NCI-H2081 treated with DMSO at 0.1 percent for 48 hours (cell line): ENCODE results near the gene SORBS2.
"Not testable (repeated sequence)": the region's sequence is repeated elsewhere in the genome, so short reads cannot be mapped to it uniquely, and the experiment has no call there.

ENCODE experiments used
- DNase-seq: peaks from one replicate; lab custom pipeline; 2025; lab: John Stamatoyannopoulos, UW

SORBS2 gene

DNA sequence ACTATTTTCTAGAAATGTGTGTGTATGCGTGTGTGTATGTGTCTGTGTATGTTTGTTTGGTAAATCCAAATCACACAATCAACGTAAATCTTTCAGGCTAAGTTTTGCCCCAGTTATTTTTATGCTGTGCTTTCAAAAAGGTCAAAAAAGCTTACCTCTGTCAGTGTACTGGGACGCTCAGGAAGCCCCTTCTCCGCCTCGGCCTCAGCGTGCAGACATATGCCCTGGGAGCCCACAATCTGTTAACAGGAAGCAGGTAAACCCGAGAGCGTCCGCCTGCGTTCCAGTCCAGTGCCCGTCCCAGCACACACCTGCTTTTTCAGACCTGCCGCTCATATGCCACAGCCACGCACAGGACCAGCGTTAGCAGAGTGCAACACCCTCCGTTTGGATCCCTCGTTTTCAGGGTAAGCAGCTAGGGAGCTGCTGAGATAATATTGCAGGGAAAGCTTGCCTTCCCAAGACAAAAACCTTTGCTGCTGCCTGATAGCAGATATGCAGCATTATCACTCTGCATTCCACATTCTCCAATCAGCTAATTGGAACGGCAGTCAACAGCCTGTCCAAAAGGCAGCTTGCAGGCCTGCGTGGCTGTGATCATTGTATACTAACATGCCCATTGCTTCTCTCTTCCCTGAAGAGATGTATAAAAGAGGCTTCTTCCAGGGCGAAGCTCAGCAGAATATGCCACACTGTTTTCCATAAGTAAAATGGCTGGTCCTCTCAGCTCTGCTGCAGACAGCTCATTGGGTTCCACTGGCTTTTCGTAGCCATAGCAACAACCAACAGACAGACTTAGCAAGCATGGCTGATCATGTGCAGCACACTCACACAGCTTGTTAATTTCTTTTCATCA is at the start of gene SORBS2:
TSS of gene SORBS2 (minus strand) at position 686 of the 856 bp plus-strand sequence. CDS start 121,623 bp downstream, outside the sequence.
- DNase-seq, result peak; percentile 33

DNA sequence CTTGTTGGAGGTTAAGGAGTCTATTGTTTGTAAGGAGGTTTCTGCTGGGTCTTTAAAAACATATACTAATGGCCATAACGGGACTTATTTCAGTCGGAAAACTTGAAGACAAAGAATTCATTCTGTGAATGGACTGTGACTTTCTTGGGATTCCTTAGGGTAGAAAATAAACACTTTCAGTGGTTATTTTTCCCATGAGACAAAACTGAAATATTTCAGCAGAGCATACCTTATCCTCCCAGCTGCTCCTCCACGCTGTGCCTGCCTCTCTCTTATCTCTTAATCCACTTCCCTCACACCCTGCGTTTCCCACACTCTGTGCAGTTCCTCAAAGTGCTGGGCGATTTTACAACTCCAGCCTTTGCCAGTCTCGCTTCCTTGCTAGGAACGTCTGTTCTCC is 47.1 kb upstream of the SORBS2 start:
- DNase-seq, result no peak

GRCh38 chr4:185857561-185857960 is 45.6 kb upstream of the SORBS2 start:
- DNase-seq, result not testable (repeated sequence)

GRCh38 chr4:185853841-185854240 is 41.8 kb upstream of the SORBS2 start:
- DNase-seq, result no peak

DNA sequence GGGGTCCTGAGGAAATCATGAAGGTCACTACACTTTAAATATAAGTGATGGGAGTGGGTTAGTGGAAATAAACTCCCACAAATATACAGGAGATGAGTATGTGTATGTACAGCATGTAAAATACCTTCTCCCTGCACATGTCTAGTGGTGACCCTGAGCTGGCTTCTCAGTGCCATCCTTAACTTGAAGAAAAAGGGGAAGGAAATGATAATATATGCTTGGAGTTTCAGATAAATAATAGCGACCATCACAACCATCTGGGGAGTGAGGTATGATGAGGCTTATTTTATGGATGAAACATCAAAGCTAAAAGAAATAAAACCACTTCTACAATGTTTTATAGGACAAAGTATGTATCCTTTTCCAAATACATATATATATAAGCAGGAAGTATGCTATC is 41.0 kb upstream of the SORBS2 start:
- no peak for DNase-seq

GRCh38 chr4:185849664-185850550 is 37.9 kb upstream of the SORBS2 start:
- DNase-seq, result no peak

DNA sequence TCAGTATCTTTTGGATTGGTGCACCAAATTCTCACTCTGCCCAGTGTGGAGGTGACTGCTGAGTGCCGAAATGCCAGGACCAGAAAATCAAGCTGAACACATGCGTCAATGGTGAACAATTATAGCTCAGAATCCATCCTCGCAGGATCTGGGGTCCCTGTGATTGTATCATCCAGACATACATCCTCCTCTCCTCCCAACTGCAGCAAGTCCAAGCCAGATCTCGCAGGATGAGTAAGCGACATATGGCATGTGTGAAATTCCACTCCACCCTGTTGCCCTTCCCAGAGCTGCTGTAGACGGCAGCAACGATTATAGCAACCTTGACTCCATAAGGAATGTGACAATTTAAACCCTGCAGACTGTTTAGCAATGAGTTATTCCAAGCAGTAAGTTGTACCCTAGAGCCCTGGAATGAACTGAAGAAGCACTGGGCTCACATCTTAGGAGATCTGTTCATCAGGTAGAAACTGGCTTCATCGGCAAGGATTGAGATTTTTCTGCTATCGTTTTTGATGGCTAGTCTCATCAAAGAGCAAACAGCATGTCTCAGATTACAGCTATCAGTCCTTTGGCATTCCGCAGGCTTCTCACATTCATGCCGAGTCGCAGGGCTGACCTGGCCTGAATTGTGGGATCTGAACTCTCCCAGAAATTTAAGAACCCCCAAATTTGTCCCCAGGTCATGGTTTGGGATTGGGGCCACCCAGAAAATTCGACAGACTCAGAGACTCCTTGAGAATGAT is 35.5 kb upstream of the SORBS2 start:
- DNase-seq, result no peak

DNA sequence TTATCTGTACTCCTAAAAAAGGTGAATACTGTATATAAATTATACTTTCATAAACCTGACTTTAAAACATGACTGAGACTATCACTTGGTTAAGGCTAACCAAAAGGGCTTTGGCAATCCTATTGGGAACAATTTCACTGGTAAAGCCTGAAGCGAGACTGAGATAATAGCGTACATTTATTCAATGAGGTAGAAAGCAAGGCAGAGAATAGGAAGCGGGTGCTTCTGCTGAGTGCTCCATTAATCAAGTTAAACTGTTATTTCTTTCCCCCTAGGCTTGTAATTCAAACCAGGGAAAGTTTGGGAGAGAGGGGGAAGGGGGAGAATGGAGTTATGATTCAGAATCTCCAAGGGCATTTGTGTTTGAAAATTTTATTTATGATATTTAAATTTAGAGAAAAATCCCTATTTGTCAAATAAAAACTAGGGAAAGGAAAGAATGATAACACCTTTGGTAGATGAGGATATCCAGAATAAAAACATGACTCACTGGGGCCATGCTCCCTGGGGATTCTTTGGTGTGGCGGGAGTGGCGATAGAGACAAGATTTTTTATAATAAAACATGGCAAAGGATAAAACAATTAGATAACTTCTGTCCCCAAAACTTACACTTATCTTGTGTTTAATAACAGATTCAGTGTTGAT is 34.6 kb upstream of the SORBS2 start:
- DNase-seq, result no peak

GRCh38 chr4:185845966-185846365 is 34.0 kb upstream of the SORBS2 start:
- DNase-seq, result no peak

GRCh38 chr4:185841451-185841850 is 29.5 kb upstream of the SORBS2 start:
- DNase-seq, result no peak

DNA sequence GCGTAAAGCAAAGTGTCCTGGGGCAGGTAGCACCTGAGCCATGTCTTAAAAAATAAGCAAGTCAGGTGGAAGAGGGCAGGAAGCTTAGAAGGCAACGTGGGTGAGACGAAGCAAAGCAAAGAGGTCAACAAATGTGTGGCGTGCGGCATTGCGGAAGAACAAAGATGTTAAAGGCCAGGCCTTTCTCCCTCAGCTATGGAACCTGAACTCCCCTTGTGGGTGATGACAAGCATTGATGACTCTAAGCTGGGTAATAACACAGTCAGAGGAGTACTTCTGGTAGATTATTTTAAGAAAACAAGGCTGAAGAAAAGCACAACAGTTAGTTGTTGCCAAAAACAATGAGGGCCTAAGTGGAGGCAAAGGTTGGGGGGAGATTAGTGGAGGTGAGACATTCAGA is 29.0 kb upstream of the SORBS2 start:
- DNase-seq, result no peak

- DNase-seq, result no peak
These were observed 28.2 kb upstream of the SORBS2 start for GRCh38 chr4:185840201-185840600.

- no peak for DNase-seq
These were observed 27.8 kb upstream of the SORBS2 start for GRCh38 chr4:185839770-185840169.

DNA sequence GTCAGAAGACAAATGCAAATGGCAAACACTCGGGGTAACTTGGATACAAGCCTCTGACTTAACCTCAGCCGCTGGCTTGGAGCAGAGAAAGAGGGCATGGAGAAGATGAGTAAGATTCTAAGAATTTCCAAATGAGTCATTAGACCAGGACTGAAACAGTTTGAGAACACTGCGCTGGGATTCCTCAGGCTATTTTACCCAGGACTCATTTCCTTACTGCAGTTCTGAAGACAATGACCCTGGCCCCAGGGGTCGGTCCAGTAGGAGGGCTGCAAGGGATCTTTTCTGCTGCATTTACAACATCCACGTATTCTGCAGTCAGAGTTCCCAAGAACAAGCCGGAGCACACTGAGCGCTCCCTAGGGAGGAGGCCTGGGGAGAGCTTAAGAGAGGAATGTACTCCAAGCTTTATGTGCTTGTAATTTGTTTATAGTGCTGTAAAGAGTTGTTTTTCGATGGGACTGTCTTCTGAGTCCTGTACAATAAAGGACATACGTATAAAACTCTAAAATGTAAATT is 27.3 kb upstream of the SORBS2 start:
- DNase-seq, result no peak

- DNase-seq, result no peak
These were observed 26.7 kb upstream of the SORBS2 start for GRCh38 chr4:185838514-185839193.

DNA sequence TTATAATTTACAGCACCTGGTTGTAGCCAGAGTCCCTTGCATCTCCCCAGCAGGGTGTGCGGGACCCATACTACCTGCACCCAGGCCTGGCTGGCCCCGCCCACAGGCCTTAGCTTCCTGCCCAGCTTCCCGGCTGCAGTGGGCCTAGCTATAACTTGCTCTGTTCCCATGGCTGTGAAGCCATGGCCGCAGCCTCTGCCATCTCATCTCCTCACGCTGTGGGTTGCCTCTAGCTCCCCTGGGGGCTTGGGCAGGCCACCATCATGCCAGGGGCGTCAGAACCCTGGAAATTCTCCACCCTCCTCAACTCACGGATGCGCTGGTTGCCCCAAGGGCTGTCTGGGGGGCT is 26.1 kb upstream of the SORBS2 start:
- DNase-seq, result no peak

DNA sequence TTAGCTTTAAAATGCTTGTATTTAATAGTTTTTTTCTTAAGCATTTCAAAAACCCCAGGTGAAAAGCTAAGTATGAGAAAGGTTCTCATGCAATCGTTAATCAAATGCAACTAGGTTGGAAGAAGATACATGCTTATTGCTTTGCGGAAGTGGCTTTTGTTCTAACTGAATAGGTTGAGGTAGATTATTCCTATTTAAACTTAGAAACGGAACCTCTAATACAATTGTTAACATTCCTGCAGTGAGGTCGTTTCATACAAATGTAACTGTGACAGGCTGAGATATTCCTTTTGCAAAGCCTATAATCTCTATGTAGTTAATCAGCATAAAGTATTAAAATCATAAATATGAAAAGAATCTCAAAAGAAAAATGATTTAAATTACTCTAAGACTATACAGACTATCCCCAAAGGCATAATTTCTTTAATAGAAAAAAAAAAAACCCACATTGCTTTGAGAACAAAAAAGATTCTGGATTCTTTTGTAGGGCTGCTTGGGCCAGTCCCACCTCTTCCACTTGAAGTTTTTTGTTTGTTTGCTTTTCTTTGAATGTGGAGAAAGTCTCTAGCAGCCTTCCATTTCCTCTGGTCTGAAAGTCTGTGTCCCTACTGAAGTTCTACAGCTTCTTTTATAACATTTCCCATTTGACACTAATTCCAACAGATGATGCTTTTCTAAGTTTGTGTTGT is 25.6 kb upstream of the SORBS2 start:
- no peak for DNase-seq

DNA sequence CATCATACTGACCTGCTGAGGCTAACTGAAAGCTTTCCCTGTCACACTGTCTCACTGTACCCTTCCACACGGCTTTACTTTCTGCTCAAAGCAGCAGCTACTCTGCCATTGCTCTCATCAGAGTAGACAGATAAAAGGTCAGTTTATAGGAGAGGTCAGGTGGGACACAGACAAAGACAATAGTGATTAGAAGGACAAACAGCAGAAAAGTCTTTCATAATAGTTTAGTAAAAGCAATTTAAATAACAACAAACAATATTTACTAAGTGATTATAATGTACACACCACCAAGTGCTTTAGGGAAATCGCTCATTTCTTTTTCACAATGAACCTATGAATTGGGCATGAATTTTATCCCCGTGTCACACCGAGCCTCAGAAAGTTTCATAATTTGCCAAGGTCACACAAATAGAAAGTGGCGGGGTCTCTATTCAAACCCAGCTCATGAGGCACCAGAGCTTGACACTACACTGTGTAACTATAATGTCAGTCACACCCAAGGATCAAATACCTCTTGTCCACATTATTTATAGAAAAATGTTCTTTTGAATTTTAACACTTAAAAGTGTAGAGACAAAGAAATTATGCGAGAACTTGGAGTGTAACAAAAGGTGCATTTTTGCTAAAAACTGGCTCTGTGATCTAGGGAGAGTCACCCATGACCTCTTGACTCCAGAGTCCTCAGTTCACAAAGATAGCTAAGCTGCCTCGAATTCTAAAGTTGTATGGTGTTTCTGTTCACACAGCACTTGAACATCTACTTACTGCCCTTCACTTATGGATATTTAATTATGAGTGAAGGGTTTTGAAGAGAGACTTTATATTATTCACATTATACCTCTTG is 24.5 kb upstream of the SORBS2 start:
- DNase-seq, result no peak

DNA sequence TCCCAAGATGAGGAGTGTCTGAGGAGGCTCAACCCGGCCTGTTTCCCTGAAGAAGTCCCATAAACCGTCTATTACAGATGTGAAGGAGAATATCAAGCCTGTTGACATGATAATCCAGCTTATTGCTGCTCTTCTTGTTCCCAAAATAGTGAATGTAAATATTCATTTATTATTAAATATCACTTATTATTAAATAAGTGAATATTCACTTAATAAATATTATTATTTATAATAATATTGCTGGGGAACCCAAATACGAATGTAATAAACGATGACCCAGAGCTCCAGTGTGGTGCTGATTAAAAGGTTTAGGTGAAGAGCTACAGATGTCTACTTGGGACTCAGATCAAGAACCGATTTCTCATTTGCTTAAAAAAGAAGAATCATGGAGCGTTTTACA is 23.8 kb upstream of the SORBS2 start:
- no peak for DNase-seq

DNA sequence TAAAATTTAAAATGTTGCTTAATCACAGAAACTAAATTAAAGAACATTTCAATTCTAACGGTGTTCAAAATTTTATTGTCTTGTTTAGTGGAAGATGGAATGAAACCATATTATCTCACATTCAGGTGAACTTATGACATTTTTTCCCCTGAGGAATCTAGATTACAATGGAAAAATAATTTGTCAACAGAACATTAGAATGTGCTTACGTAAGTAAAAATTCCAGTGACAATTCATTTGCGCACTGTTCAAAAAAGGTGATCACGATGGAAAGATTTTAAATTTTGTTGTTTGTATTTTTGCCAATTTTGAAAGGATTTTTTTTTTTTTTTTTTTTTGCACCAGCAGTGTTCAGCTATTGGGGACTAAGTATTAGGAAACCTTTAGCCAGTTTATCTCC is 23.3 kb upstream of the SORBS2 start:
- no peak for DNase-seq
